ENCODE measurements around the gene KNL1. TPM values are rescaled to one million over a fixed set of nuclear protein-coding genes. Genes with fewer than 3 reads are reported as not detected.

Gene KNL1
- total RNA-seq, 1 donor from 2014 or later: 0.43 TPM

DNA sequence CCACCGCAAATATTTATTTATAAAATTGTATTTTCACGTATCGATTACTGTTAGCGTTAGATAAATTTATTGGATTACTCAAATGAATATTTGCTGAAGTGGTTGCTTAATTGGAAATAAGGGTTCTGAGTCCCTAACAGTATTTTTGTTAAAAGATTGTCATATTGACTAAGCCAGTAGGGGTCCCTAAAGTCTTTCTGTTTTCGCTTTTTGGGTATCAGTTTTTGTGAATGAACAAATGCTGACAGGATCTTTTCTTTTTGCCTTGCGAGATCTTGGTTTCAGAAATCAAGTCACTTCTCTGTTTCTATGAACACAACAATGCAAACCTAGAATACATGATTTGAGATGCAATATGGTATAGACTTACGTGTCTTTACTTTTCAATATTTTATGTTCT is 108.0 kb downstream of the KNL1 start:
- no peak for DNase-seq (ENCODE audit: low spot score)
- intact Hi-C loops (cut with DNase I): no loop called here

DNA sequence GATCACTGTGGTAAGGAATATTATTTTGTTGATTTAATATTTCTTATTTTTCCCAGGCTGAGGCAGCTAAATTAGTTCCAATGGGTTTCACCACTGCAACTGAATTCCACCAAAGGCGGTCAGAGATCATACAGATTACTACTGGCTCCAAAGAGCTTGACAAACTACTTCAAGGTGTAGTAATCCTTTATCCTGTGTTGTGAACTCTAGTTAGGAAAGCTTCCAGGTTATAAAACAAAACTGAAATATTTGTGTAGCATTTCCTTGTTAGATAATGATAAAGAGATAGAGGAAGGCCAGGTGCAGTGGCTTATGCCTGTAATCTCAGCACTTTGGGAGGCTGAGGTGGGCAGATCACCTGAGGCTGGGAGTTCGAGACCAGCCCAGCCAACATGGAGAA is 112.1 kb downstream of the KNL1 start:
- no peak for DNase-seq (ENCODE audit: low spot score)
- intact Hi-C loops (cut with DNase I): no loop called here

Other genes starting within 250 kb of the KNL1 start
- not detected for gene PHGR1, start 243.2 kb upstream of the KNL1 start, total RNA-seq
- gene DISP2, start 236.0 kb upstream of the KNL1 start, total RNA-seq: 1.2 TPM
- 7.5 TPM for gene KNSTRN, start 211.5 kb upstream of the KNL1 start, total RNA-seq
- gene IVD, start 188.5 kb upstream of the KNL1 start, total RNA-seq: 106 TPM
- 17.7 TPM for gene BAHD1, start 153.3 kb upstream of the KNL1 start, total RNA-seq
- 8.4 TPM for gene CHST14, start 123.3 kb upstream of the KNL1 start, total RNA-seq
- gene CCDC32, start 29.2 kb upstream of the KNL1 start, total RNA-seq: 21.3 TPM
- gene RPUSD2, start 24.9 kb upstream of the KNL1 start, total RNA-seq: 8.7 TPM
- 0.51 TPM for gene RAD51, start 100.9 kb downstream of the KNL1 start, total RNA-seq
- gene RMDN3, start 161.0 kb downstream of the KNL1 start, total RNA-seq: 21.1 TPM
- 1.6 TPM for gene GCHFR, start 169.8 kb downstream of the KNL1 start, total RNA-seq
- gene C15orf62, start 175.7 kb downstream of the KNL1 start, total RNA-seq: not detected
- 11.0 TPM for gene ZFYVE19, start 212.8 kb downstream of the KNL1 start, total RNA-seq
- gene DNAJC17, start 213.2 kb downstream of the KNL1 start, total RNA-seq: 19.1 TPM
- not detected for gene PPP1R14D, start 234.5 kb downstream of the KNL1 start, total RNA-seq
- gene SPINT1, start 249.8 kb downstream of the KNL1 start, total RNA-seq: 0.59 TPM

Data from cardiac septum (tissue), 1 donor.